DND-41 (cell line): ENCODE results near the gene USP17L25.
"Not testable (repeated sequence)": the region's sequence is repeated elsewhere in the genome, so short reads cannot be mapped to it uniquely, and the experiment has no call there.

ENCODE experiments used
- ATAC-seq: fragments of 200-7000 bp; cut with Tn5 transposase; 3 replicates; pipeline ENCODE4 v1.9.1; 2021; ENCODE audit warnings: low read depth; ENCODE audit not compliant: insufficient read depth
- DNase-seq: peaks from one replicate; pipeline ENCODE4 v3.0.0-alpha.2; 2020
- H2AFZ ChIP-seq: 2 replicates; pipeline ENCODE4 v1.6.0; 2012; ENCODE audit warnings: low read depth, low read length
- H3K27ac ChIP-seq: 2 replicates; pipeline ENCODE4 v1.5.1; 2012; ENCODE audit warnings: low read length, inconsistent platforms
- H3K27me3 ChIP-seq: fragments of 200-600 bp; sonication (generic); 2 replicates; pipeline ENCODE4 v1.6.0; 2012; ENCODE audit warnings: low read length, mild to moderate bottlenecking, inconsistent platforms; ENCODE audit not compliant: insufficient read depth, poor library complexity
- H3K36me3 ChIP-seq: 2 replicates; pipeline ENCODE4 v1.5.1; 2012; ENCODE audit warnings: low read length, inconsistent platforms; ENCODE audit not compliant: insufficient read depth
- H3K4me1 ChIP-seq: 2 replicates; pipeline ENCODE4 v1.5.1; 2012; ENCODE audit warnings: mild to moderate bottlenecking, low read length; ENCODE audit not compliant: insufficient read depth
- H3K4me2 ChIP-seq: 2 replicates; pipeline ENCODE4 v1.6.0; 2012; ENCODE audit warnings: mild to moderate bottlenecking, moderate library complexity, low read length, inconsistent platforms; ENCODE audit not compliant: insufficient read depth
- H3K4me3 ChIP-seq, 2 experiments: fragments of 200-600 bp in 1 of 2; shearing (Covaris generic) in 1 of 2; 2 replicates each; pipeline ENCODE4 v1.5.1; 2012 to 2016; ENCODE audit warnings: inconsistent platforms in 2 of 2, low read length in 2 of 2, mild to moderate bottlenecking in 2 of 2, low read depth in 1 of 2, moderate library complexity in 1 of 2
- H3K79me2 ChIP-seq: 2 replicates; pipeline ENCODE4 v1.6.0; 2012; ENCODE audit warnings: low read length, inconsistent platforms; ENCODE audit not compliant: insufficient read depth
- H3K9ac ChIP-seq: 2 replicates; pipeline ENCODE4 v1.6.0; 2012; ENCODE audit warnings: low read depth, mild to moderate bottlenecking, inconsistent platforms, low read length, moderate library complexity
- H3K9me3 ChIP-seq: 2 replicates; pipeline ENCODE4 v1.5.1; 2012; ENCODE audit warnings: low read length, moderate library complexity, mild to moderate bottlenecking, inconsistent platforms; ENCODE audit not compliant: insufficient read depth, severe bottlenecking
- H4K20me1 ChIP-seq: 2 replicates; pipeline ENCODE4 v1.6.0; 2012; ENCODE audit warnings: low read length; ENCODE audit not compliant: insufficient read depth

Gene USP17L25

GRCh38 chr4:9353338-9353737, 23.6 kb downstream of the USP17L25 start, which contains the start of gene USP17L29:
Gene USP17L29 (plus strand): TSS chr4:9353638. CDS start chr4:9353638, 0 bp downstream.
- not testable (repeated sequence) for H2AFZ ChIP-seq, H4K20me1 ChIP-seq, H3K27ac ChIP-seq, H3K27me3 ChIP-seq, ATAC-seq, H3K9ac ChIP-seq, H3K36me3 ChIP-seq, H3K4me3 ChIP-seq, H3K9me3 ChIP-seq, H3K79me2 ChIP-seq, H3K4me2 ChIP-seq, DNase-seq, H3K4me1 ChIP-seq

- not testable (repeated sequence) for H3K4me1 ChIP-seq, H3K4me3 ChIP-seq, H3K9me3 ChIP-seq, H3K4me2 ChIP-seq, H2AFZ ChIP-seq, H3K9ac ChIP-seq, ATAC-seq, H3K27ac ChIP-seq, H3K36me3 ChIP-seq, H3K79me2 ChIP-seq, DNase-seq, H4K20me1 ChIP-seq, H3K27me3 ChIP-seq
Measured at GRCh38 chr4:9362829-9363228, 33.1 kb downstream of the USP17L25 start, which contains the start of gene USP17L30. Gene USP17L30 (plus strand): TSS chr4:9363129. CDS start chr4:9363129, 0 bp downstream.

GRCh38 chr4:9379881-9380280, 50.2 kb downstream of the USP17L25 start:
- not testable (repeated sequence) for H3K9ac ChIP-seq, H3K4me3 ChIP-seq, H3K27ac ChIP-seq, H3K79me2 ChIP-seq, H4K20me1 ChIP-seq, H3K4me2 ChIP-seq, H3K4me1 ChIP-seq, H3K9me3 ChIP-seq, ATAC-seq, H2AFZ ChIP-seq, H3K27me3 ChIP-seq, H3K36me3 ChIP-seq, DNase-seq
